Endodermal cell (in vitro differentiated cells): ENCODE results near the gene GAS7. TPM values are rescaled to one million over a fixed set of nuclear protein-coding genes. Genes with fewer than 3 reads are reported as not detected.

Experiments used
- DNase-seq: peaks from one replicate; pipeline ENCODE4 v3.0.0-alpha.2; 2017
- H3K27ac ChIP-seq: 2 replicates; pipeline ENCODE4 v1.5.1; 2013; ENCODE audit warnings: mild to moderate bottlenecking, low read depth, low read length, moderate library complexity
- H3K27me3 ChIP-seq: 2 replicates; pipeline ENCODE4 v1.6.1; 2013; ENCODE audit warnings: mild to moderate bottlenecking, low read length, moderate library complexity; ENCODE audit not compliant: insufficient read depth, control insufficient read depth, poor library complexity, severe bottlenecking
- H3K36me3 ChIP-seq: 2 replicates; pipeline ENCODE4 v1.7.0; 2013; ENCODE audit warnings: mild to moderate bottlenecking, low read length, moderate library complexity; ENCODE audit not compliant: control insufficient read depth, insufficient read depth
- H3K4me1 ChIP-seq: one replicate; pipeline ENCODE4 v1.7.0; 2013; ENCODE audit warnings: low read length; ENCODE audit not compliant: control insufficient read depth, insufficient read depth
- H3K4me3 ChIP-seq: 2 replicates; pipeline ENCODE4 v1.5.1; 2013; ENCODE audit warnings: mild to moderate bottlenecking, low read length, moderate library complexity
- H3K9ac ChIP-seq: 2 replicates; pipeline ENCODE4 v1.6.1; 2013; ENCODE audit warnings: mild to moderate bottlenecking, low read length, moderate library complexity; ENCODE audit not compliant: poor library complexity, severe bottlenecking; ENCODE audit errors: extremely low read depth
- H3K9me3 ChIP-seq: 2 replicates; pipeline ENCODE4 v1.6.1; 2013; ENCODE audit warnings: mild to moderate bottlenecking, low read length, moderate library complexity; ENCODE audit not compliant: control insufficient read depth
- H3K27ac Mint-ChIP-seq: 2 replicates; pipeline ENCODE4 v1.8.0; 2020; ENCODE audit warnings: mixed read lengths
- H3K27me3 Mint-ChIP-seq: 2 replicates; pipeline ENCODE4 v1.8.0; 2021; ENCODE audit warnings: mild to moderate bottlenecking, mixed read lengths; ENCODE audit not compliant: insufficient read depth
- H3K36me3 Mint-ChIP-seq: 2 replicates; pipeline ENCODE4 v1.8.0; 2020; ENCODE audit warnings: low read depth, mixed read lengths
- H3K4me1 Mint-ChIP-seq: 2 replicates; pipeline ENCODE4 v1.8.0; 2020; ENCODE audit warnings: mixed read lengths
- H3K4me3 Mint-ChIP-seq: 2 replicates; pipeline ENCODE4 v1.8.0; 2020; ENCODE audit warnings: mild to moderate bottlenecking, moderate library complexity, mixed read lengths
- H3K9me3 Mint-ChIP-seq: 2 replicates; pipeline ENCODE4 v1.8.0; 2020; ENCODE audit warnings: mild to moderate bottlenecking, mixed read lengths
- CTCF ChIP-seq: fragments of 200-600 bp; sonication (generic); conservative IDR thresholded peaks from 2 replicates; pipeline ENCODE4 v1.5.0; 2021; ENCODE audit warnings: antibody characterized with exemption, mild to moderate bottlenecking
- WGBS, 2 experiments: methylation state at CpG; one replicate each; pipeline versions ENCODE4 v1.1.5 to v1.1.7; 2013; ENCODE audit warnings: missing lambda C conversion rate in 2 of 2, mixed read lengths in 1 of 2; ENCODE audit not compliant: insufficient coverage in 1 of 2, insufficient read length in 1 of 2; 5-methylcytosine and 5-hydroxymethylcytosine counted together
- total RNA-seq, 2 donors: library from RNA; stranded (reverse); fragmentation: NEBNext Ultra II Directional in 1 of 2; extraction: Animal tissue kit (Norgen Biotek cat#: 25700) in 1 of 2; gene quantifications; 2 replicates in 1 of 2; 3 replicates in 1 of 2; pipeline ENCODE4 v1.2.1, GENCODE V29; 2021

GAS7 gene
- total RNA-seq, 2 donors from 2014 or later, result 8.6 to 14.7 TPM

DNA sequence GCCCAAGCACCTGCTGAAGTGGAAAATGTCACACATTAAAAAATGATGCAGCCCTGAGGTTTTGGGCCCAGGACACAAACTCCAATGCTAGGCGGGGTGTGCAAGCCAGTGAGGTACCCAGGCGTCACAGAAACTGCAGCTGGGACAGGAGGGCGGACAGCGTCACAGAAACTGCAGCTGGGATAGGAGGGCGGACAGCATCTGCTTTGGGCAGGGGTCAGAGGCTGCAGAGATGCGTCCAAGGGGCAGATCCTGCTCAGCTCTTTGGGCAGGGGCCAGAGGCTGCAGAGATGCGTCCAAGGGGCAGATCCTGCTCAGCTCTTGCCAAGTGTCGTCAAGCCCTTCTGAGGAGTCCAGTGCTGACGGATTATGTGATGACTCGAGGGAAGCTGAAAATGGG, 249.5 kb downstream of the GAS7 start:
- no peak for TF ChIP-seq CTCF
- H3K27me3 Mint-ChIP-seq, result peaks cover 9% of the 10 kb centered on the region
- 93 to 96% methylated on average over 10 of the region's 10 CpGs for WGBS, 2 experiments

GRCh38 chr17:9944704-9945103, 253.7 kb downstream of the GAS7 start:
- H3K9me3 ChIP-seq, result no peaks in the 10 kb centered on the region
- no peak overlapping the region for H3K27ac ChIP-seq
- no peak for TF ChIP-seq CTCF
- H3K36me3 ChIP-seq, result no peaks in the 10 kb centered on the region
- H3K27me3 Mint-ChIP-seq, result peaks cover 9% of the 10 kb centered on the region
- DNase-seq, result no peak
- no peak overlapping the region for H3K4me3 Mint-ChIP-seq
- H3K9me3 Mint-ChIP-seq, result no peaks in the 10 kb centered on the region
- no peak overlapping the region for H3K27ac Mint-ChIP-seq
- no peak overlapping the region for H3K4me3 ChIP-seq
- H3K36me3 Mint-ChIP-seq, result no peaks in the 10 kb centered on the region
- H3K9ac ChIP-seq, result no peak overlapping the region
- WGBS, 2 experiments, result 89 to 92% methylated on average over 7 of the region's 7 CpGs
- H3K4me1 ChIP-seq, result no peaks in the 10 kb centered on the region
- H3K4me1 Mint-ChIP-seq, result peaks cover 7% of the 10 kb centered on the region
- H3K27me3 ChIP-seq, result no peaks in the 10 kb centered on the region

More for the DNA sequence above, 249.5 kb downstream of the GAS7 start:
- no peaks in the 10 kb centered on the region for H3K9me3 Mint-ChIP-seq
- no peaks in the 10 kb centered on the region for H3K36me3 ChIP-seq
- no peak for DNase-seq
- H3K4me3 Mint-ChIP-seq, result no peak overlapping the region
- H3K27me3 ChIP-seq, result no peaks in the 10 kb centered on the region
- H3K27ac ChIP-seq, result no peak overlapping the region
- no peaks in the 10 kb centered on the region for H3K36me3 Mint-ChIP-seq
- H3K9ac ChIP-seq, result no peak overlapping the region
- no peak overlapping the region for H3K4me3 ChIP-seq
- no peaks in the 10 kb centered on the region for H3K4me1 ChIP-seq
- H3K27ac Mint-ChIP-seq, result no peak overlapping the region
- H3K4me1 Mint-ChIP-seq, result peaks cover 7% of the 10 kb centered on the region
- no peaks in the 10 kb centered on the region for H3K9me3 ChIP-seq

DNA sequence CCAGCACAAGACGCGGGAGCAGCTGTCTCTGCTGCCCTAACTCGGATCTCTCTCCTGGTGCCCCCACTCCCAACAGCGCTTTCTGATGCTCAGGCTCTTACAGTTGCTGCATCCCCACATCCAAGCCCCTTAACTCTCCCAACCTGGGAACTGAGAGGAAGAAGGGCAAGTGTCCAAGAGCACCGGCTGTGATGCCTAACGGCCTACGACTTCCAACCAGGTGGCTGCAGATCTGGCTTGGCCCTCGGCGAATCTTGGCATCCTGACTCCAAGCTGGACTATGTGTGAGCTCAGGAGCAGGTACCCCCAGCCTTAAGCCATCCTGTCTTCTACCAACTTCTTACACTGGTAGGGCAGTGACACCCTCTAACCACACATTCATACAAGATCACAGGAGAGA, 255.1 kb downstream of the GAS7 start:
- Mint-ChIP-seq H3K36me3 (peaks cover 7% of the 10 kb centered on the region), H3K27me3 (peaks cover 9% of the 10 kb centered on the region), H3K4me1 (peaks cover 7% of the 10 kb centered on the region), H3K27ac (no peak overlapping the region), H3K4me3 (no peak overlapping the region), H3K9me3 (peaks cover 4% of the 10 kb centered on the region)
- no peak for TF ChIP-seq CTCF
- Histone ChIP-seq H3K4me1 (no peaks in the 10 kb centered on the region), H3K9me3 (peaks cover 9% of the 10 kb centered on the region), H3K27ac (no peak overlapping the region), H3K27me3 (no peaks in the 10 kb centered on the region), H3K9ac (no peak overlapping the region), H3K4me3 (no peak overlapping the region), H3K36me3 (no peaks in the 10 kb centered on the region)
- 94% methylated on average over 9 of the region's 9 CpGs; no CpG with 5 or more reads in 1 of the 2 experiments for WGBS, 2 experiments
- DNase-seq, result no peak
